T-cell (primary cell): ENCODE results near the gene TOP2B. TPM values are rescaled to one million over a fixed set of nuclear protein-coding genes. Genes with fewer than 3 reads are reported as not detected.

ENCODE experiments used
- ATAC-seq, 4 experiments: fragments of 200-7000 bp in 3 of 4; fragments of 150-1000 bp in 1 of 4; cut with Tn5 transposase; replicated peaks in 1 of 4; 1 replicate in 3 of 4; 2 replicates in 1 of 4; pipeline ENCODE4 v1.10.0; 2021; ENCODE audit warnings: moderate library complexity in 3 of 4, mild to moderate bottlenecking in 2 of 4, moderate number of reproducible peaks in 1 of 4
- CTCF ChIA-PET, 2 donors: fragments of 300-600 bp; sonication (Branson Sonifier 250); formaldehyde crosslinking; loops; one replicate each; lab custom pipeline; 2022; ENCODE audit warnings: antibody characterized with exemption in 2 of 2; lab: Charles Lee
- POLR2A ChIA-PET, 2 donors: fragments of 300-600 bp; sonication (Branson Sonifier 250); formaldehyde crosslinking; loops; one replicate each; lab custom pipeline; 2022; ENCODE audit warnings: antibody characterized with exemption in 2 of 2; lab: Charles Lee
- DNase-seq, 35 experiments: peaks; one replicate each; pipeline versions ENCODE4 v3.0.0 to v3.0.0-alpha.2; 2013 to 2023
- H3K27ac ChIP-seq: one replicate; pipeline ENCODE4 v1.5.1; 2013; ENCODE audit warnings: low read length
- H3K27me3 ChIP-seq, 2 experiments: replicated peaks in 1 of 2; 1 replicate in 1 of 2; 2 replicates in 1 of 2; pipeline versions ENCODE4 v1.6.1 to v1.7.0; 2013; ENCODE audit warnings: low read length in 1 of 2, mixed read lengths in 1 of 2; ENCODE audit not compliant: control insufficient read depth in 2 of 2, insufficient read depth in 2 of 2; ENCODE audit errors: extremely low read depth in 1 of 2
- H3K36me3 ChIP-seq, 2 donors: 1 replicate in 1 of 2; 2 replicates in 1 of 2; pipeline versions ENCODE4 v1.6.1 to v1.7.0; 2013; ENCODE audit warnings: low read length in 1 of 2; ENCODE audit not compliant: control insufficient read depth in 2 of 2, insufficient read depth in 1 of 2; ENCODE audit errors: extremely low read depth in 1 of 2
- H3K4me1 ChIP-seq, 2 experiments: 1 replicate in 1 of 2; 2 replicates in 1 of 2; pipeline versions ENCODE4 v1.6.1 to v1.7.0; 2013; ENCODE audit warnings: low read length in 2 of 2, mixed read lengths in 1 of 2; ENCODE audit not compliant: insufficient read depth in 2 of 2, control insufficient read depth in 1 of 2; ENCODE audit errors: extremely low read depth in 1 of 2
- H3K4me3 ChIP-seq, 2 donors: 1 replicate in 1 of 2; 2 replicates in 1 of 2; pipeline versions ENCODE4 v1.5.1 to v1.7.0; 2013; ENCODE audit warnings: mild to moderate bottlenecking in 2 of 2, low read length in 1 of 2, moderate library complexity in 1 of 2; ENCODE audit not compliant: control insufficient read depth in 1 of 2; ENCODE audit errors: extremely low read depth in 1 of 2
- H3K9me3 ChIP-seq: 2 replicates; pipeline ENCODE4 v1.7.0; 2013
- H3K27ac Mint-ChIP-seq, 2 donors: one replicate each; pipeline ENCODE4 v1.8.0; 2020 to 2021; ENCODE audit warnings: mild to moderate bottlenecking in 2 of 2, mixed read lengths in 2 of 2
- H3K27me3 Mint-ChIP-seq, 2 donors: one replicate each; pipeline ENCODE4 v1.8.0; 2021 to 2022; ENCODE audit warnings: mixed read lengths in 2 of 2
- H3K36me3 Mint-ChIP-seq: one replicate; pipeline ENCODE4 v1.8.0; 2021; ENCODE audit warnings: mixed read lengths
- H3K4me1 Mint-ChIP-seq, 3 donors: one replicate each; pipeline ENCODE4 v1.8.0; 2020 to 2022; ENCODE audit warnings: mixed read lengths in 3 of 3, mild to moderate bottlenecking in 1 of 3
- H3K4me3 Mint-ChIP-seq, 3 donors: one replicate each; pipeline ENCODE4 v1.8.0; 2020 to 2022; ENCODE audit warnings: mild to moderate bottlenecking in 3 of 3, mixed read lengths in 3 of 3, moderate library complexity in 3 of 3
- H3K9me3 Mint-ChIP-seq, 3 donors: one replicate each; pipeline ENCODE4 v1.8.0; 2020 to 2022; ENCODE audit warnings: mixed read lengths in 3 of 3
- WGBS: methylation state at CpG from one replicate; pipeline ENCODE4 v1.1.5; 2013; ENCODE audit warnings: missing lambda C conversion rate; ENCODE audit not compliant: insufficient coverage; 5-methylcytosine and 5-hydroxymethylcytosine counted together
- total RNA-seq, 35 experiments: library from RNA in 6 of 35; stranded (reverse) in 6 of 35; fragments of 120-200 nt in 1 of 35; gene quantifications; one replicate each; pipeline versions ENCODE4 v1.2.1 to v1.2.4 and lab custom pipeline; 2013 to 2026

TOP2B gene
- total RNA-seq, 5 donors from 2014 or later (not counting 1 experiment from before 2014, with no cell fraction given) = 121 to 138 (median 130) TPM

GRCh38 chr3:25574172-25574765 is 90.4 kb downstream of the TOP2B start:
- POLR2A ChIA-PET = interaction anchor here in 1 of 2 donors (0.6 kb wide), 1 partner anchor 147 kb away, joined by 3 read pairs; no protein-coding TSS in a partner anchor
- ATAC-seq (no peak), DNase-seq (no peak)
- Mint-ChIP-seq H3K27me3 (peaks cover 4 to 11% of the 10 kb centered on the region in 2 donors), H3K36me3 (no peaks in the 10 kb centered on the region), H3K27ac (no peak overlapping the region), H3K4me3 (no peak overlapping the region), H3K9me3 (no peaks in the 10 kb centered on the region), H3K4me1 (no peaks in the 10 kb centered on the region)
- 100% methylated on average over 3 of the region's 16 CpGs for WGBS
- H3K27ac ChIP-seq = no peak overlapping the region
- no peaks in the 10 kb centered on the region for H3K36me3 ChIP-seq
- no peaks in the 10 kb centered on the region for H3K4me1 ChIP-seq
- H3K27me3 ChIP-seq = peaks cover 0 to 19% of the 10 kb centered on the region in 2 experiments
- CTCF ChIA-PET = no interaction called here
- no peak overlapping the region for H3K4me3 ChIP-seq
- H3K9me3 ChIP-seq = no peaks in the 10 kb centered on the region

GRCh38 chr3:25573386-25574171 is 91.1 kb downstream of the TOP2B start:
- DNase-seq (no peak), ATAC-seq (no peak)
- H3K4me3 ChIP-seq = no peak overlapping the region
- Mint-ChIP-seq H3K4me3 (no peak overlapping the region), H3K4me1 (no peaks in the 10 kb centered on the region), H3K27me3 (peaks cover 4 to 14% of the 10 kb centered on the region in 2 donors), H3K27ac (no peak overlapping the region), H3K36me3 (no peaks in the 10 kb centered on the region), H3K9me3 (no peaks in the 10 kb centered on the region)
- no peaks in the 10 kb centered on the region for H3K36me3 ChIP-seq
- no peaks in the 10 kb centered on the region for H3K4me1 ChIP-seq
- ChIA-PET CTCF (no interaction called here), POLR2A (no interaction called here)
- H3K27me3 ChIP-seq = peaks cover 0 to 19% of the 10 kb centered on the region in 2 experiments
- no peak overlapping the region for H3K27ac ChIP-seq
- no peaks in the 10 kb centered on the region for H3K9me3 ChIP-seq
- 73% methylated on average over 9 of the region's 19 CpGs for WGBS

- no peak overlapping the region for H3K27ac ChIP-seq
- Mint-ChIP-seq H3K27ac (no peak overlapping the region), H3K9me3 (no peaks in the 10 kb centered on the region), H3K36me3 (no peaks in the 10 kb centered on the region), H3K4me3 (no peak overlapping the region), H3K4me1 (no peaks in the 10 kb centered on the region), H3K27me3 (peaks cover 4 to 13% of the 10 kb centered on the region in 2 donors)
- H3K36me3 ChIP-seq = no peaks in the 10 kb centered on the region
- no peak overlapping the region for H3K4me3 ChIP-seq
- no peaks in the 10 kb centered on the region for H3K4me1 ChIP-seq
- no peaks in the 10 kb centered on the region for H3K9me3 ChIP-seq
- H3K27me3 ChIP-seq = peaks cover 0 to 18% of the 10 kb centered on the region in 2 experiments
- ATAC-seq = no peak
- ChIA-PET CTCF (no interaction called here), POLR2A (no interaction called here)
- DNase-seq = no peak
- 84% methylated on average over 13 of the region's 14 CpGs for WGBS
Measured at GRCh38 chr3:25572919-25573385, 91.8 kb downstream of the TOP2B start.

- Histone ChIP-seq H3K4me1 (no peaks in the 10 kb centered on the region), H3K4me3 (no peak overlapping the region), H3K36me3 (no peaks in the 10 kb centered on the region), H3K9me3 (no peaks in the 10 kb centered on the region), H3K27me3 (peaks cover 0 to 13% of the 10 kb centered on the region in 2 experiments), H3K27ac (no peak overlapping the region)
- Mint-ChIP-seq H3K36me3 (no peaks in the 10 kb centered on the region), H3K27me3 (peaks cover 4 to 13% of the 10 kb centered on the region in 2 donors), H3K4me3 (no peak overlapping the region), H3K4me1 (no peaks in the 10 kb centered on the region), H3K9me3 (no peaks in the 10 kb centered on the region), H3K27ac (no peak overlapping the region)
- ChIA-PET POLR2A (no interaction called here), CTCF (no interaction called here)
- WGBS = 88% methylated on average over 1 of the region's 3 CpGs
- no peak for DNase-seq
- no peak for ATAC-seq
Measured at GRCh38 chr3:25572336-25572735, 92.4 kb downstream of the TOP2B start.

GRCh38 chr3:25571285-25571684 is 93.4 kb downstream of the TOP2B start:
- peaks cover 4 to 13% of the 10 kb centered on the region in 2 donors for H3K27me3 Mint-ChIP-seq
- ChIA-PET POLR2A (no interaction called here), CTCF (no interaction called here)
- H3K9me3 Mint-ChIP-seq = no peaks in the 10 kb centered on the region
- Histone ChIP-seq H3K27ac (no peak overlapping the region), H3K9me3 (no peaks in the 10 kb centered on the region), H3K4me1 (no peaks in the 10 kb centered on the region), H3K27me3 (peaks cover 0 to 9% of the 10 kb centered on the region in 2 experiments), H3K4me3 (no peak overlapping the region), H3K36me3 (no peaks in the 10 kb centered on the region)
- no peak for ATAC-seq
- H3K27ac Mint-ChIP-seq = no peak overlapping the region
- H3K4me1 Mint-ChIP-seq = no peaks in the 10 kb centered on the region
- no peak overlapping the region for H3K4me3 Mint-ChIP-seq
- no peaks in the 10 kb centered on the region for H3K36me3 Mint-ChIP-seq
- WGBS = 75% methylated on average over 4 of the region's 6 CpGs
- no peak for DNase-seq

GRCh38 chr3:25568525-25569078 is 96.1 kb downstream of the TOP2B start:
- H3K4me3 ChIP-seq = no peak overlapping the region
- Mint-ChIP-seq H3K27ac (no peak overlapping the region), H3K9me3 (no peaks in the 10 kb centered on the region), H3K27me3 (peaks cover 2 to 15% of the 10 kb centered on the region in 2 donors), H3K36me3 (no peaks in the 10 kb centered on the region), H3K4me3 (no peak overlapping the region), H3K4me1 (no peaks in the 10 kb centered on the region)
- ATAC-seq (no peak), DNase-seq (no peak)
- H3K9me3 ChIP-seq = no peaks in the 10 kb centered on the region
- 85% methylated on average over 9 of the region's 10 CpGs for WGBS
- POLR2A ChIA-PET = no interaction called here
- CTCF ChIA-PET = no interaction called here
- no peak overlapping the region for H3K27ac ChIP-seq
- no peaks in the 10 kb centered on the region for H3K36me3 ChIP-seq
- no peaks in the 10 kb centered on the region for H3K27me3 ChIP-seq
- no peaks in the 10 kb centered on the region for H3K4me1 ChIP-seq
